Measurements from ENCODE around the gene PDZD2. TPM values are rescaled to one million over a fixed set of nuclear protein-coding genes. Genes with fewer than 3 reads are reported as not detected.
"Not testable (repeated sequence)": the region's sequence is repeated elsewhere in the genome, so short reads cannot be mapped to it uniquely, and the experiment has no call there.

PDZD2 gene
- total and polyA plus RNA-seq, 5 donors, result 40.4 to 188 (median 109) TPM

DNA sequence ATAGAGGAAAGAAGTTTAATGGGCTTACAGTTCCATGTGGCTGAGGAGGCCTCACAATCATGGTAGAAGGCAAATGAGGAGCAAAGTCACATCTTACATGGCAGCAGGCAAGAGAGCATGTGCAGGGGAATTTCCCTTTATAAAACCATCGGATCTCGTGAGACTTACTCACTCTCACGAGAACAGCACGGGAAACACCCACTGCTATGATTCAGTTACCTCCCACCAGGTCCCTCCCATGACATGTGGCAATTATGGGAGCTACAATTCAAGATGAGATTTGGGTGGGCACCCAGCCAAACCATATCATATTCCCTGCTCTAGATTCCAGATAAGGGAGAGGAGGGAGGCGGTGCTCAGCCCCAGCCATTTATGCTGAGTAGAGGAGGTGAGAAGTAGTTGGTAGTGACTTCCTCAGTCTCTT is 336.3 kb downstream of the PDZD2 start:
- H3K4me3 ChIP-seq (ENCODE audit: low read length); intact Hi-C loops (cut with DNase I); H3K27me3 ChIP-seq (ENCODE audit: control insufficient read depth, insufficient read depth); DNase-seq; H3K27ac ChIP-seq (ENCODE audit: low read length); H3K4me1 ChIP-seq (ENCODE audit: control insufficient read depth, insufficient read depth, low read length); H3K9me3 ChIP-seq (ENCODE audit: control insufficient read depth, low read length); ATAC-seq: not testable (repeated sequence)
- WGBS, result 86% methylated on average over 5 of the region's 5 CpGs

DNA sequence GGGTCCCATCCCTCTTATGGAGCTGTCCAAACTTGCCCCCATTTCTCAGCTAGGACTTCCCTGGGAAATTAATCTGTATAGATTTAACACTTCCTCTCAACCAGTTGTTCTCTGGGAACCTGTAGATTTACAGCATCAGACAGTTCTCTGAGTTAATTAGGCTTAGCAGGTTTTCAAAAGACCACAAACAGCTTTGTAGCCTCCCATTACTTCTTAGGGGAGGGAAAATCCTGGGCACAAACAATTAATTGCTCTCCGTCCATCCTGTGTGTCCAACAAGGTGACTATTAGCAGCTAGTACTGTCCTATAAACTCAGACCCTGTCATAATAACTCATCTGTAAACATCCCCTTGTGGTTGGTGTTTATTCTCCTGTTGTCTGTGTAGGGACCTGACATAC is 337.2 kb downstream of the PDZD2 start:
- no peak overlapping the region for H3K4me3 ChIP-seq (ENCODE audit: low read length)
- DNase-seq (no peak), ATAC-seq (no peak)
- no peaks in the 10 kb centered on the region for H3K9me3 ChIP-seq (ENCODE audit: control insufficient read depth, low read length)
- H3K27me3 ChIP-seq (ENCODE audit: control insufficient read depth, insufficient read depth), result no peaks in the 10 kb centered on the region
- H3K4me1 ChIP-seq (ENCODE audit: control insufficient read depth, insufficient read depth, low read length), result peaks cover 2% of the 10 kb centered on the region
- no peak overlapping the region for H3K27ac ChIP-seq (ENCODE audit: low read length)
- WGBS, result 95% methylated on average over 1 of the region's 1 CpG
- intact Hi-C loops (cut with DNase I), result no loop called here

DNA sequence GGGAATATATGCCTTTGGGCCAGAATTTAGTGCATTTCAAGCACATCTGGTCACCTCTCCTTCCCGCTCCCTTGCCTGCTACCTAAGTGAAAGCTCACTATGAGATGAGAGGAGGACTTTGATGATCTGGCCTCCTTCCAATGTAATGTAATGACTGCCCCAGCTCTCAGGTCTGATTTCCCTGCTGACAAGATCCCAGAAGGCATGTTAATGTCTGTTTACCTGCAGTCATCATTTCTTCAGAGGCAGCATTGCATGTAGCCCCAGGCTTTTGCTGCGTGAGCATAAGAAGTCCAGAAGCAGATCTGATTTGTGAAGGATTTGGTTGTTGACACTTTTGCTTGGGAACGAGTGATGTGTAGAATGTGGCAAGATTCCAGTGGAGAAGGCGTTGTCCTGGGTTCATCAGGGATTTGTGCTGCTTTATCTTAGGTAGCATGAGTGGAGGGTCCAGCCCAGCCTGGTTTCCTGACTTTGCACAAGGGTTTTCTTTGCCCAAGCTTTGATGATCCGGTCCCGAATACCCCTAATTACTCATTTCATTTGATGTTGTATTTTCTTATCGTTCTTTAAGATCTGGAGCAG is 342.5 kb downstream of the PDZD2 start:
- ATAC-seq, result no peak
- WGBS, result 67% methylated on average over 7 of the region's 7 CpGs

DNA sequence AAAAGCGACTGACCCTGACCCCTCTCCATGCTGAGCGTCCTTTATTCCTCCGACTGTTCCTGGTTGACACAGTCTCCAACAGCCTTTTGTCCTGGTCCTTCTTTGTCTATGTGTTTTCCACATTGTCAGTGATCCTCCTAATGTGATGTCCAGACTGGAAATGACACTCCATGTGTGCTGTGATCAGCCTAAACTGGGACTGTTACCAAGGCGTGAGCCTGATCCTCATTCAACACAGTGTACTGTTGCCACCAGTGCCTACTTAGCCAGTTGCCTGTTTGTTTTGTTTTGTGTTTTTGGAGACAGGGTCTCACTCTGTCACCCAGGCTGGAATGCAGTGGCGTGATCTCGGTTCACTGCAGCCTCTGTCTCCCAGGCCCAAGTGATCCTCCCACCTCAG is 343.1 kb downstream of the PDZD2 start:
- H3K27ac ChIP-seq (ENCODE audit: low read length), result no peak overlapping the region
- 89% methylated on average over 6 of the region's 6 CpGs for WGBS
- peak; percentile 54 to 66 for ATAC-seq

More for the DNA sequence above, 342.5 kb downstream of the PDZD2 start:
- Histone ChIP-seq H3K27ac (ENCODE audit: low read length) (peak overlapping the region; percentile 21), H3K27me3 (ENCODE audit: control insufficient read depth, insufficient read depth) (no peaks in the 10 kb centered on the region), H3K4me1 (ENCODE audit: control insufficient read depth, insufficient read depth, low read length) (peaks cover 10% of the 10 kb centered on the region), H3K9me3 (ENCODE audit: control insufficient read depth, low read length) (no peaks in the 10 kb centered on the region), H3K4me3 (ENCODE audit: low read length) (no peak overlapping the region)
- intact Hi-C loops (cut with DNase I), result no loop called here
- no peak for DNase-seq

DNA sequence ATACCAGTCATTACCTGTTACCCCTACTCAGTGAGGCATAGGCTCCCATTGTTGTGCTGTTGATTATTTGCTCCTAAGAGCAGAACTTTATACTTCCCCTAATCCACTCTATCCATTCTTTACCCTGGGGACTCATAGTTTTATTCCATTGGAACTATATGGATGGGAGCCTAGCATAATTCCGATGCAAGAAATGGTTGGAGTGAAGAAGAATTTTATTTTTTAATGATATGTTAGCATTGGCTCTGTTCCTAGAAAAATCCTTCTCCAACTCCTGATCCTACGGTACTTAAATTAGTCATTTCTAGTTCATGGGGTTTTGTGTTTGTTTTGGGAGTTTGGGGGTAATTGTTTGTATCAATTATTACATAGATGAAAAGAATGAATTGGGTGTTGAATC is 343.7 kb downstream of the PDZD2 start:
- no peak for DNase-seq
- intact Hi-C loops (cut with DNase I), result no loop called here
- no peak overlapping the region for H3K27ac ChIP-seq (ENCODE audit: low read length)
- H3K4me1 ChIP-seq (ENCODE audit: control insufficient read depth, insufficient read depth, low read length), result peaks cover 8% of the 10 kb centered on the region
- WGBS, result 65% methylated on average over 2 of the region's 2 CpGs
- ATAC-seq, result no peak
- no peaks in the 10 kb centered on the region for H3K9me3 ChIP-seq (ENCODE audit: control insufficient read depth, low read length)
- no peaks in the 10 kb centered on the region for H3K27me3 ChIP-seq (ENCODE audit: control insufficient read depth, insufficient read depth)
- no peak overlapping the region for H3K4me3 ChIP-seq (ENCODE audit: low read length)

More for the DNA sequence above, 343.1 kb downstream of the PDZD2 start:
- DNase-seq, result no peak
- Histone ChIP-seq H3K27me3 (ENCODE audit: control insufficient read depth, insufficient read depth) (no peaks in the 10 kb centered on the region), H3K4me1 (ENCODE audit: control insufficient read depth, insufficient read depth, low read length) (peaks cover 8% of the 10 kb centered on the region), H3K9me3 (ENCODE audit: control insufficient read depth, low read length) (no peaks in the 10 kb centered on the region), H3K4me3 (ENCODE audit: low read length) (no peak overlapping the region)
- intact Hi-C loops (cut with DNase I), result no loop called here

DNA sequence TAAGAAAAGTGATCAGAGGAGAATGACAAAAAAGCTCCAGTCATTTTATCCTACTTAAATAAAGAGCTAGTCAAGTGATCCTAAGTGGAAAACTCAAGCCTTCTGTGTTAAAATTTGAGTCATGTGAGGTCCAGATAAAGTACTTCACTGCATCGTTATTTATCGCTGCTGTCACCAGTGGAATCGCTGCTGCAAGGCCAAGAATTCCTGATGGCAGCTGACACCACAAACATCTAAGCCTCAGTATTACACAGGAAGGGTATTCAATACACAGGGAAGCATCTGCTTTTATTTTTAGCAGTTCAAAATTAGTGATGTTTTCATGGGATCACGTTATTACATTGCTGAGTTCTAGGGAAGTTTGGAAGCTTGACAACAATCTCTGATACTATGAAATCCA is 344.9 kb downstream of the PDZD2 start:
- Histone ChIP-seq H3K27ac (ENCODE audit: low read length) (no peak overlapping the region), H3K4me3 (ENCODE audit: low read length) (no peak overlapping the region), H3K9me3 (ENCODE audit: control insufficient read depth, low read length) (no peaks in the 10 kb centered on the region), H3K4me1 (ENCODE audit: control insufficient read depth, insufficient read depth, low read length) (peaks cover 11% of the 10 kb centered on the region), H3K27me3 (ENCODE audit: control insufficient read depth, insufficient read depth) (no peaks in the 10 kb centered on the region)
- no peak for ATAC-seq
- no peak for DNase-seq
- 21% methylated on average over 4 of the region's 4 CpGs for WGBS
- intact Hi-C loops (cut with DNase I), result no loop called here

DNA sequence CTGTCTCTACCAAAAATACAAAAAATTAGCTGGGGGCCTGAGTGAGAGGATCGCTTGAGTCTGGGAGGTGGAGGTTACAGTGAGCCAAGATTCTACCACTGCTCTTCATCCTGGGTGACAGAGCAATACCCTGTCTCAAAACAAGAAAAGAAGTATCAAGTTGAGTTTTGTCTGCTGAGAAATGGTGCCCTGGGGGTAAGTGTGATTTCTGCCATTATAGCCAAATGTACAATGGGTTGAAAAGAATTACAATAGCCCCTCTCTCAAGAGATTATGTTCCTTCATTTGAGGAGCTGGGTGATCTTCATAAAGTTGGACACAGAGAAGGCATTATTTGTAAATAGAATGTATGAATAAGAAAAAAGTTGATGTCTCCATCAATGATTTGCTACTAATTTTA is 345.8 kb downstream of the PDZD2 start:
- no peak for ATAC-seq
- no peak overlapping the region for H3K4me3 ChIP-seq (ENCODE audit: low read length)
- H3K4me1 ChIP-seq (ENCODE audit: control insufficient read depth, insufficient read depth, low read length), result peaks cover 11% of the 10 kb centered on the region
- H3K27me3 ChIP-seq (ENCODE audit: control insufficient read depth, insufficient read depth), result no peaks in the 10 kb centered on the region
- no peaks in the 10 kb centered on the region for H3K9me3 ChIP-seq (ENCODE audit: control insufficient read depth, low read length)
- DNase-seq, result no peak
- WGBS, result 0% methylated on average over 1 of the region's 1 CpG
- intact Hi-C loops (cut with DNase I), result no loop called here
- H3K27ac ChIP-seq (ENCODE audit: low read length), result no peak overlapping the region

DNA sequence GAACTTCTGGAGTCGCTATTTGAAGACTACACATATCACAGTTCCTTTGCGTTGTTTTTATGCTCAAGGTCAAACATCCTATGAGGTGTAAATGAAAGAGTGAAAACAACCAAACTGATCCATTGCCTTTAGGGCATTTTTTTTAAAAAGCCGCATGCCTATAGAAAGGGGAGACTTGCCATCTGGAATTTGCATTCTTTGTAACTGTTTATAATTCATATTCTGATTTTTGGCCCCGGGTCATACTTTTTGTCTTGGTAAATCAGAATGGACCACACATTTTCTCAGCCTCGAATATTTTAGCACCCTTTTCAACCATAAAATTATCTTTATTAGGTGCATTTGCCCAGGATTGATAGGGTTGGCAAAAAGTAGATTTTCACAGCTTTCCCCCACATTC is 347.2 kb downstream of the PDZD2 start:
- Histone ChIP-seq H3K27me3 (ENCODE audit: control insufficient read depth, insufficient read depth) (no peaks in the 10 kb centered on the region), H3K4me1 (ENCODE audit: control insufficient read depth, insufficient read depth, low read length) (peaks cover 15% of the 10 kb centered on the region), H3K4me3 (ENCODE audit: low read length) (no peak overlapping the region), H3K9me3 (ENCODE audit: control insufficient read depth, low read length) (no peaks in the 10 kb centered on the region), H3K27ac (ENCODE audit: low read length) (no peak overlapping the region)
- ATAC-seq (no peak), DNase-seq (no peak)
- WGBS, result 89% methylated on average over 5 of the region's 5 CpGs
- intact Hi-C loops (cut with DNase I), result no loop called here

DNA sequence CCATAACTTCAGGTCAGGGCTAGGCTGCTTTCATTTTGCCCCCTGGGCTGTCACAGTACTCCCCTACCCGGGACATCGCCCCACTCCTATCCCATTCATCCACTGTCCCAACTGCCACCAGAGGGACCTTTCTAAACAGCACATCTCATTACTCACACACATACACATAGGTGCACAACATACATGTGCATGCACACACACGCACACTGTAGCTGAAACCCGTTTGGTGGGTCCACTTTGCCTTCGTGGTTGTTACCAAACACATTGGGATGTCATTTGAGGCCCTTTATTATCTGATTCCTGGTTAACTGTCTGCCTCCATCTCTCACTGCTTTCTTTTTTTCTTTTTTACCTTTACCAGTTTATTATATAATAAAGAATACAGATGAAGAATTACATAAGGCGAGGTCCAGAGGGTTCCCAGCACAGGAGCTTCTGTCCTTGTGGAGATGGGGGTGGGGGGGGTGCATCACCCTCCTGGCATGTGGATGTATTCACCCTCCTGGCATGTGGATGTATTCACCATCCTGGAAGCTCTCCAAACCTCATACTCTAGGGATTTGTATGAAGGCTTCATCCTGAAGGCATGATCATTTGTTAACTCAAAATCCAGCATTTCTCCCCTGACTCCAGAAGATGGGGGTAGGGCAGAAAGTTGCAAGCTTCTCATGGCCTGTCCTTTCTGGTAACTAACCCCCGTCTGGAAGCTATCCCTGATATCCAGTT is 349.2 kb downstream of the PDZD2 start:
- WGBS, result 93% methylated on average over 7 of the region's 7 CpGs
- no peaks in the 10 kb centered on the region for H3K9me3 ChIP-seq (ENCODE audit: control insufficient read depth, low read length)
- H3K4me3 ChIP-seq (ENCODE audit: low read length), result no peak overlapping the region
- intact Hi-C loops (cut with DNase I), result no loop called here
- DNase-seq (no peak), ATAC-seq (peak in 1 of 2 donors; percentile 47)
- no peak overlapping the region for H3K27ac ChIP-seq (ENCODE audit: low read length)
- H3K27me3 ChIP-seq (ENCODE audit: control insufficient read depth, insufficient read depth), result no peaks in the 10 kb centered on the region
- H3K4me1 ChIP-seq (ENCODE audit: control insufficient read depth, insufficient read depth, low read length), result peaks cover 9% of the 10 kb centered on the region

DNA sequence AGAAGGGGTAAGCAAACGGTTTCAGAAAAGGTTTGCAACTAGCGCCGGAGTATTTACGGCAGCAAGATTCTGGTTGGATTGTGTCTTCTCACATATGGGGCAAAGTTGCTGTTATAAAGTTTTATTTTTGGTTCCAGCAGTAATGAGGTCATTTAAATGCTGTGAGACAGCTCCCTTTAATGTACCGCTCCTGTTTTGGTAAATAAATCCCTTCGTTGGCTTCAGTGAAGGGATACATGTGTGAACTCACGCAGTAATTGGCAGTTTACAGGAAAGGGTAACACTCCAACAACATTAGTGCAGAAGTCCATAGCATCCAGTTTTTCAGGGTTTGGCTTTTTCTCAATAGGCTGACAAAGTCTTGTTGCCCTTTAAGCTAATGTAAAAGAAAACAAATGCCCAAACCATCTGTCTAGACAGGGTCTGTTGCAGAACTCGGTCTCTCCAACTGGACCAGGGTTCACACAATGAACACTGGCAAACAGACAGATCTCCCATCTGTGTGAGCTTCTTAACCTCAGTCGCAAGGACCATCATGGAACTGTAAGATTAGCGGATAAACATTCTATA is 351.2 kb downstream of the PDZD2 start:
- H3K27ac ChIP-seq (ENCODE audit: low read length), result no peak overlapping the region
- no peak for DNase-seq
- ATAC-seq, result peak in 1 of 2 donors; percentile 42
- H3K9me3 ChIP-seq (ENCODE audit: control insufficient read depth, low read length), result no peaks in the 10 kb centered on the region
- no peaks in the 10 kb centered on the region for H3K27me3 ChIP-seq (ENCODE audit: control insufficient read depth, insufficient read depth)
- no peak overlapping the region for H3K4me3 ChIP-seq (ENCODE audit: low read length)
- WGBS, result 82% methylated on average over 10 of the region's 10 CpGs
- H3K4me1 ChIP-seq (ENCODE audit: control insufficient read depth, insufficient read depth, low read length), result peaks cover 7% of the 10 kb centered on the region
- intact Hi-C loops (cut with DNase I), result no loop called here

DNA sequence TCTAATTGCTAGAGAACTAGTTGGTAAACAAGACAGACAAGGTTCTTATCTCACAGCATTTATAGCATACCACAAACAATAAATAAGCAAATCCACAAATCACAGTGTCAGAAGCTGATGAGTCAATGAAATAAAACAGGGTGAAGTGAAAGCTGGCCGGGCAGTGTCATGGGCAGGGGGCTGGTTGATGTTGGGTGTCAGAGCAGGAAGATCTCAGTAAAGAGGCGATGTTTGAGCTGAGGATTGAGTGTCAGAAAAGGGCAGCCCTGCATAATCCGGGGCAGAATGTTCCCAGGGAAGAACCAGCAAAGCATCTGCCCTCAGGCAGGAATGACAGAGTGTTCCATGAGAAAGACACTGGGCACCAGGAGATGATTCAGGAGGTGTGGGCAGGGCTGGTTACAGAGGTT is 351.8 kb downstream of the PDZD2 start:
- Histone ChIP-seq H3K4me3 (ENCODE audit: low read length) (no peak overlapping the region), H3K4me1 (ENCODE audit: control insufficient read depth, insufficient read depth, low read length) (peaks cover 7% of the 10 kb centered on the region), H3K9me3 (ENCODE audit: control insufficient read depth, low read length) (no peaks in the 10 kb centered on the region), H3K27ac (ENCODE audit: low read length) (no peak overlapping the region), H3K27me3 (ENCODE audit: control insufficient read depth, insufficient read depth) (no peaks in the 10 kb centered on the region)
- intact Hi-C loops (cut with DNase I), result no loop called here
- DNase-seq (no peak), ATAC-seq (no peak)
- 81% methylated on average over 3 of the region's 3 CpGs for WGBS
